ENCODE measurements around the gene MRPL45.

Gene MRPL45

DNA sequence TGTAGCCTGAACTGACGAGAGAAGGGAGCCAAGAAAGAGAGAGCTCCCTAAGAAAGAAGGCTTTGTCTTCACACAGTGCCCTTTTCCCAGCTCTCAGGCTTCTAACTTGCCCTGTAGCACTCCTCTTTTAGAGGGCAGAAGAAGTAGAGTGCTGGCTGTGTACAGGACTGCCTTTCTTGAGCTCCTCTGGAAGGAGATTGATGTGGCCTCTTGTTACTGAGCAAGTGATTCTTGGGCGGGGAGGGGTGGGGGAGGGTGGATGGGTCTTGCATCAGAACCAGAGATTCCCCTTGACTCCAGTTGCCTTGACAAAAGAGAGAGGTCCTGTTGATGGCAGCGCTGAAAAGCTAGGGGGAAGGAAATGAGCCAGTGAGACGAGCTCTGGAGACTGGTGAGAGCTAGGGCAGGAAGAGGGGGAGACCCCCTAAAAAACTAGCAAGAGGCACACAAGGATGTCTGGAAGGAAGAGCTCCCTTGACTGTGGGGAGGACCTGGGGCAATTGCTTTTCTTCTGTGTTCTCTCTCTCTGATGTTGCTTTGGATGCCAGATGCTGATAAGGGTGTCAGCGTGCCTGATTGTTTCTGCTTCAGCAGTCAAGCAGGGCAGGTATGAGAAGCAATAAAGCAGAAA lies 28.4 kb downstream of the MRPL45 start:
- DNase-seq, result no peak

DNA sequence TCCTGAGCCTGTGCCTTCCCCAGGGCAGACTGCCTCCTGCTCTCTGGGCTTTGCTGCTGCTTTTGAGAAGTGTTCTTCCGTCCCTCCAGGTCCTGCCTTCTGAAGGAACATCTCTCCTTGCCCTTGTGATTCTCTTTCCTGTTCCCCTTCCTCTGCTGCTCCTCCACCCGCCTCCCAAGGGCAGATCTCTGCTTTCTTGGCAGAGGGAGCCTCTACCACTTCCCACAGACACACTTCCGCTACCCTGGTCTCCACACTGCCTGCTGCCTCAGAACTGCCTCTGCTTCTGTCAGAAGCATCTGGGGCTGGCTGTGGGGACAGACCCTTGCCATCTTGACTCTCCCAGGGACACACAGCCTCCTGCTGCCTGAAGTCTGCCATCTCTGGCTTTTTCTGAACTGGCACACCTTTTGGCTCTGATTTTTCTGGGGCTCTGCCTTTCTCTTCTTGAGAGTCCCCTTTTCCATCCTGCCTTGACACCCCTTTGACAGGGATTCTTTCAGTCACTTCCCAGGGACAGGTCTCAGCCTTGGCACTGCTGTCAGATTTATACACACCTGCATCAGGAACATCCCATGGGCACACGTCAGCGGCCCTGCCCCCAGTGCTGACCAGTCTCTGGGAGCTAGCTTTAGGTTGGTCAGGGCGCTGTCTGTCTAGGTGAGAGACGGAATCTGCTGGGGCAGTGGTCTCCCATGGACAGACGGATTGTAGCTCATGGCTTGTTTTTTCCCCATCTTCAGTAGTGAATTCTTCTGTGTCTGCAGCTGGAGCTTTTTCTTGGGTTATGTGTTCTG lies 30.2 kb downstream of the MRPL45 start:
- DNase-seq, result no peak

GRCh38 chr17:38327936-38328335 lies 31.0 kb downstream of the MRPL45 start:
- no peak for DNase-seq

DNA sequence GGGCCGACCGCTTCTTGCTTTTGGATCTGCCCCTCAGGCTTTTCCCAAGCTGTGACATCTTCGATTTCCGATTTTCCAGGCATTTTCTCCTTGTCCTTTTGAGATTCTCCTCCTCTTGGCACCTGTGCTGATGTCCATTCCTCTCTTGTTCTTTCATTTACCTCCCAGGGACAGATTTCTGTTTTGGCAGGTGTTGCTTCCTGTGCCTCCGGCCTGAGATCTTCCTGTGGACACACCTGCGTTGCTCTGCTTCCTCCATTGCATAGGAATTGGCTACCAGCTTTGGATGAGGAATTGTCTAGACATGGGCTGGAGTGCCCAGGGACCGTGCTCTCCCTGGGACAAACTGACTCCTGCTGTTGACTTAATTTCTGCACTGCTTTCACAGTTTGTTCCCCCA lies 31.7 kb downstream of the MRPL45 start:
- no peak for DNase-seq

DNA sequence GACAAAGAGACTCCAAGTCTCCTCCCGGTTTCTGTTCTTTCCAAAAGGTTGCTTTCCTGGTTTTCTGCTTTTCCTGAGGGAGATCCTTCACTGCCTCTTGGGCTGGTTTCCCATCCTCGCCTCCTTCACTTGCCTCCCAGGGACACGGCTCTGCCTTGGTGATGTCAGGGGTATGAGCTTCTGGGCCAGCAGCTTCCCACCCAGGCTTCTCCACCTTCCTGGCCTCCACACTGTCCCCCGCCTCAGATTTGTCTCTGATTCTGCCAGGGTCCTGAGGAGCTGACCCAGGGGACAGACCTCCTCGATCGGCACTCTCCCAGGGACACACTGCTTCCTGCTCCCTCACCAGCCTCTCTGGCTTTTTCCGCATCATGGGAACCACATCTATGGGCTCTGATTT lies 32.3 kb downstream of the MRPL45 start:
- DNase-seq, result no peak

- DNase-seq, result no peak
These were observed 33.1 kb downstream of the MRPL45 start for GRCh38 chr17:38329808-38330730.

- no peak for DNase-seq
These were observed 34.0 kb downstream of the MRPL45 start for GRCh38 chr17:38330941-38331411.

DNA sequence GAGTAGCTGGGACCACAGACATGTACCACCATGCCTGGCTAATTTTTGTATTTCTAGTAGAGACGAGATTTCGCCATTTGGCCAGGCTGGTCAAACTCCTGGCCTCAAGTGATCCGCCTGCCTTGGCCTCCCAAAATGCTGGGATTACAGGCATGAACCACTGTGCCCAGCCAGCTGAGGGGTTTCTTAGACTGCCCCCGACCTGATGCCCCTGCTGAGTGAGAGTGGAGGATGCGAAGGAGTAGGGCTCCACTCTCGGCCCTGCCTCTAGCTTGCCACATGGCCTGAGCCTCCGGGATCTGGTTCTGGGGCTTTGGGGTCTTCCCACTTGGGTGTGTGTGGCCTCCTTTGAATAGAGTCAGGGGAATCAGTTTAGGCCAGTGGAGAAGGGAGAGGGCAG lies 35.8 kb downstream of the MRPL45 start:
- no peak for DNase-seq

DNA sequence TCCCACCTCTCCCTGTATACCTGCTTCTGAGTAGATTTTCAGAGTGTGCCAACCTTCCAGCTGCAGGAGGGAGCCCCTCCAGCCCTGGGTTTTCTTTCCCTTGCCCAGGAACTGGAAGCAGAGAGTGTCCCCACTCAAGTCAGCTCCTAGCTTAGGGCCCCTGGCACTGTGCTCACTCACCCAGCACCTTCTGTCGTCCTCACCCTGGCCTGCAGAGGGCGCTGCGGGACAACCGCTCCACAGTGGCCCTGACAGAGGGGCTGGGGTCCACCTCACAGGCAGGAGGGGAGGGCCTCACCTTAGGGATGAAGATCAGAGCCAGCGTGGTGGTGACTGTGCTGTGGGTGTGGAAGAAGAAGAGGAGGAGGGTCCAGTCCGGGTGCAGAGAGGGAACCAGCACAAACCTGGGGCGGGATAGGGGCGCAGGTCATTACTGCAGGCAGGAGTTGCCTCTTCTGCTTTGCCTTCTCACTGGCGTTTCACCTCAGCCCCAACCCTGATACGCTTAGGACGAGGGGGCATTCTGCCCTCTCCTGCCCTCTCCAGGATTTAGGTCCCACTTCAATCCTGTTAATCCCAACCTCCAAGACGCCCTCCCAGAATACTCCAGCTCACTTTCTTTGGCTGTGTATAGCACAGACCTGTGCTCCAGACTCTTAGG lies 36.8 kb downstream of the MRPL45 start:
- peak; percentile 17 for DNase-seq

DNA sequence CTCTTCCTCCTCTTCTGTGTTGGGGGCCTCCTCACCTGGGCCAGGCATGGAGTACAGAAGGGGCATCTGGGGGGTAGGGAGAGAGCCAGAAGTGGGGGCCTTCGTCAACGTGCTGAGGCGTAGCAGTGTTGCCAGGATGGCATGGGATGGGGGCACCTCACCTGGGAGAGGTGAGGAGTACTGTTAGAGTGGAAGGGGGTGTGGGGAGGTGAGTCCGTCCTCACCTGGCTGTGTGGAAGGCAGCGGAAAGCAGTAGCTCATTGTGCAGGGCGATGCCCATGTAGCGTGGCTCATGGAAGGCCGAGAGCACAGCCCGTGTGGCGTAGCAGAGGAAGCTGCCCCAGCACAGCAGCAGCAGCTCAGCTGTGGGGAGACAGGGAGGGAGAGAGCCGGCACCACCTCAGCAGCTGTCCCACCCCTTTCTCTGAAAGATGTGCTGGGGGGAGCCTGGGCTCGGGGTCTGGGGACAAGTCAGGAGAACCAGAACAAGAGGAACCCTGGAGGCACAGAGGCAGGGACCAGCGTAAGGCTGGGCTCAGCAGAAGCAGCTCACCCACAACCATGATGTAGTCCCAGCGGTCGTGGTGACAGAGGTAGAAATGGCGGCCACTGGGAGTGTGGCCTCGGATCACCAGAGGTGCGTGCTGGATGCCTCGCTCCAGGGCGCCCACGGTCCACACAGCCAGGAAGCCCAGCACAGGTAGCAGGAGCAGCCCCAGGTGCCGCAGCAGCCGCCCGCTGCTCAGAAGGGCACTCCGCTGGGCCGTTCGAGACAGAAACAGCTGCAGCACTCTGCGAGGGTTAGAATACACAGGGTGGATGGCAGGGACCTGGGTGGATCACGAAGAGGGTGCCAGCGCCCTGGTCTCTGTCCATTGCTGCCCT lies 37.8 kb downstream of the MRPL45 start:
- DNase-seq, result no peak

DNA sequence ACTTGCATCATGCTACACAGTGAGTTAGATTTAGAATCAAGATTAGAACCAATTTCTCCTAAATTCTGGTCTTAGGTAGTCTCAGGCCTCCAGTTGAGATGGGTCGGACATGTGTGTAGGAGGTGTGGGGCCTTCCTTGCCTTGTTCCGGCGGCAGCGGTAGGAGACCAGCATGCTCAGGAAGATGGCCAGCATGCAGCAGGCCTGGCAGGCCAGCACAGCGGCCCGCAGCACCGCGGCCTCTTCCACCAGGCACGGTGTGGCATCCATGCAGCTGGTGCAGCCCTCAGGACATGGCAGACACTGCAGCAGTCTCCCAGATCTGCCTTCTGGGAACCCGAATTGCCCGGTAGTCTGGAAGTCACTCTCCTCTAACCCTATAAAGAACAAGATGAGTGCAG lies 39.9 kb downstream of the MRPL45 start:
- no peak for DNase-seq

GRCh38 chr17:38338053-38338452 lies 41.1 kb downstream of the MRPL45 start:
- no peak for DNase-seq

DNA sequence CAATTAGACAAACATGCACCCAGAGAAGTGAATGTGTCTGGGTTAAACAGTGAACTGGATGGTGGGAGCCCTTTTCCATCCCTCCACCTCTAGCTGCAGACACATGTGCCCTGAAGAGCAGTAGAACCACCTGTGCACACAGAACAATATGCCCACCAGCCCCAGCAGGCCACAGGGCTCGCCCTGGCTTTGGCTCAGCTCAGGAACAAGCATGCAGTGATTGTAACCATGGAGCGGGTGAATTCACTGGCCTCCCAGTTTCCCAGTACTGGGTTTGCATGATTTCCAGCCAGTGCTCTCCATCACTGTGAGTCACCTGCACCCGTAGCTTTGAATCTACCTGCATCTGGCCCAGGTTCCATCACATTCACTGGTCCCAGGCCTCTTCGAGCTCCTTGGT lies 41.6 kb downstream of the MRPL45 start:
- DNase-seq, result no peak

- no peak for DNase-seq
These were observed 42.9 kb downstream of the MRPL45 start for GRCh38 chr17:38339891-38340290.

GRCh38 chr17:38341035-38341721 lies 44.2 kb downstream of the MRPL45 start:
- DNase-seq, result no peak

DNA sequence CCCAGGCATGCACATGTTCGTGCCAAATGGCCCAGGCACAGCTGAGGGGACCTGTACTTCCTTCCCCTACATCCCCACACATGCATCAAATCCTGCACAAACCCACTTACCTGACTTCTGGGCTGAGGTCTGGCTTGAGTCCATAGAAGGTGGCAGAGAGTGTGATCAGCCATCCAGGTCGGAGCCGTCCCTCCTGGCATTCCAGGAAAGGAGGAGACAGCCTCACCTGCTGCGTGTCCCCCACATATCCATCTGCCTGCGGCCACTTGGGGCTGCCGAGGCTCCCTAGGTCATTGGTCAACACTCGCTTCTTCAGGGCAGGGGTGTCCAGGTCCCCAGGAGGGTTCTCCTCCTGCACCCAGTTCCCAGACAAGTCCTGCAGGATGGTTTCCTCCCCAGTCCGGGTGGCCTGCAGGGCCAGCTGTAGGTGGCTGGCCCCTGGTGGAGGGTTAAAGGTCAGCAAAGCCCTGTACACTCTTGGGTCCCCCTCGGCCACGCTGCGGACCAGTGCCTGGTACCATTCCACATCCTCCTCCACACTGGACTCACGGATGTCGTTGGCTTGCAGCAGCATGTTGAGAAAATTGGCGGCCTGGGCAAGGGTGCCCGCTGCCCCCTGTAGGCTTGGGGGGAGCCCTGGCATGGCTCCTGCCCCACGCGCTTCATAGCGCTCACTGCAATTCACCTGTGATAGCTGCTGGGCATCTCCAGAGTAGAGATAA lies 46.1 kb downstream of the MRPL45 start:
- no peak for DNase-seq

GRCh38 chr17:38343608-38344419 lies 46.8 kb downstream of the MRPL45 start, which contains the start of gene GPR179:
Gene GPR179, minus strand, starts transcription at chr17:38343956. Its CDS starts 167 bp downstream, at chr17:38343789.
- DNase-seq, result no peak

- DNase-seq, result no peak
These were observed 47.4 kb downstream of the MRPL45 start for GRCh38 chr17:38344420-38344745.

- DNase-seq, result no peak
These were observed 48.8 kb downstream of the MRPL45 start for GRCh38 chr17:38345743-38346142.

Data from activated gamma-delta T cell treated with Interleukin-2 at 50 U/mL for 16 hours (primary cell).